Smooth muscle cell (in vitro differentiated cells): ENCODE data around the gene COL12A1. TPM values are rescaled to one million over a fixed set of nuclear protein-coding genes. Genes with fewer than 3 reads are reported as not detected.

Experiments used
- DNase-seq: peaks from one replicate; lab custom pipeline; 2025; ENCODE audit not compliant: unreplicated experiment; lab: John Stamatoyannopoulos, UW
- H2AFZ ChIP-seq: fragments of 200-600 bp; sonication (generic); 2 replicates; pipeline ENCODE4 v1.6.0; 2016; ENCODE audit warnings: antibody characterized with exemption, low read depth, mild to moderate bottlenecking
- H3F3A ChIP-seq: fragments of 200-600 bp; sonication (generic); 2 replicates; pipeline ENCODE4 v1.6.0; 2017; ENCODE audit warnings: antibody characterized with exemption, low read depth
- H3K27ac ChIP-seq: fragments of 200-600 bp; sonication (generic); 2 replicates; pipeline ENCODE4 v1.5.1; 2016; ENCODE audit warnings: low read depth, mild to moderate bottlenecking
- H3K27me3 ChIP-seq: fragments of 200-600 bp; sonication (generic); 2 replicates; pipeline ENCODE4 v1.6.1; 2016; ENCODE audit warnings: low read depth, mild to moderate bottlenecking
- H3K36me3 ChIP-seq: fragments of 200-600 bp; sonication (generic); 2 replicates; pipeline ENCODE4 v1.5.1; 2016; ENCODE audit warnings: low read depth
- H3K4me1 ChIP-seq: fragments of 200-600 bp; sonication (generic); 2 replicates; pipeline ENCODE4 v1.5.1; 2016; ENCODE audit warnings: low read depth
- H3K4me2 ChIP-seq: fragments of 200-600 bp; sonication (generic); 2 replicates; pipeline ENCODE4 v1.6.0; 2016; ENCODE audit warnings: mild to moderate bottlenecking
- H3K4me3 ChIP-seq: fragments of 200-600 bp; sonication (generic); 2 replicates; pipeline ENCODE4 v1.5.1; 2016; ENCODE audit warnings: mild to moderate bottlenecking
- H3K79me2 ChIP-seq: fragments of 200-600 bp; sonication (generic); 2 replicates; pipeline ENCODE4 v1.6.0; 2016; ENCODE audit warnings: low read depth, mild to moderate bottlenecking
- H3K9ac ChIP-seq: fragments of 200-600 bp; sonication (generic); 2 replicates; pipeline ENCODE4 v1.6.0; 2016; ENCODE audit warnings: low read depth
- H3K9me3 ChIP-seq: fragments of 200-600 bp; sonication (generic); replicated peaks from 2 replicates; pipeline ENCODE4 v1.5.1; 2016; ENCODE audit warnings: low read depth
- H4K20me1 ChIP-seq: fragments of 200-600 bp; sonication (generic); 2 replicates; pipeline ENCODE4 v1.6.0; 2016; ENCODE audit warnings: low read depth
- WGBS: methylation state at CpG from one replicate; pipeline ENCODE4 v1.1.7; 2016; ENCODE audit warnings: low lambda C conversion rate; 5-methylcytosine and 5-hydroxymethylcytosine counted together
- polyA plus RNA-seq: library from polyadenylated mRNA; unstranded; fragments of >200 nt; fragmentation: Nextera tagmentation; extraction: Ambion mirVana; gene quantifications from 2 replicates; pipeline ENCODE4 v1.2.1, GENCODE V29; 2016
- total RNA-seq: library from RNA; depleted of rRNA; stranded (reverse); fragments of >200 nt; gene quantifications from 2 replicates; pipeline ENCODE4 v1.2.3, GENCODE V29; 2014
- TF ChIP-seq, protein P1 (sequence below): fragments of 200-600 bp; sonication (generic); IDR thresholded peaks from 2 replicates; pipeline ENCODE4 v1.5.1; 2017; ENCODE audit warnings: borderline replicate concordance, mild to moderate bottlenecking, antibody characterized with exemption; ENCODE audit not compliant: insufficient read depth, poor library complexity, severe bottlenecking

COL12A1 gene
- total and polyA plus RNA-seq, 2 experiments from 2014 or later, result 44.2 to 154 TPM

DNA sequence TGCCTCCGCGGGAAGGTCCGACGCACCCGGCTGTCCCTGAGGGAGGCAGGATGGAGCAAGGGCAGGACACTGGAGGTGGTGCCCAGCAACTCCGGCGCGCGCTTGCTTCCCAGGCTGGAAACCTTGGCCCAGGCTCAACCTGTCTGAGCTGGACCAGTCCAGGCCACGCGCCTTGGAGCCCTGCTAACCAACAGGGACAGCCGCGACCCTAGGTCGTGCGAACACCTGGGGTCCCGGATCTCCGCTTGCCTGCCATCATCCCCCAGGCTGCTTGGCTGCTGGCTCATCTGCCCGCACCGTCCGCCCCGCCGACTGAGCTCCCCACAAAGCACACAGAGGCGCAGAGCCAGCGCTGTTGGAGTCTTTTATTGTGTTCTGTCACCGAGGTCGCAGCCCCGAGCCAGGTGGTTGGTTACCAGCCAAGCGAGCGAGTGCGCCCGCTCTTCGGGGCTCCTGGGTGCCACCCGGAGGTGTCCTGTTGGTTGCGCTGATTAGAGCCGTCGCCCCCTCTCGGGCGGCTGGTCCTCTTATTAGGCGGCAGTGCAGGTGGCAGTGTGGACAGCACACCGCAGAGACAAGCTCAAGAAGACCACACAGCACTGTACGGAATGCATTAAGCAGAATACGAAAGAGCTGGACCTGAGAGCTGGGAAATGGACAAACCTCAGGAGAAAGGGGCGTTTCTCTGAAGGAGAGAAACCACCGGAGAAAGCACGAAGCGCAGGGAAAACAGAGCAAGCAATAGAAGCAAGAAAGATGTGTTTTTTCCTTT lies 3.8 kb downstream of the COL12A1 start:
- TF ChIP-seq, protein P1, sequence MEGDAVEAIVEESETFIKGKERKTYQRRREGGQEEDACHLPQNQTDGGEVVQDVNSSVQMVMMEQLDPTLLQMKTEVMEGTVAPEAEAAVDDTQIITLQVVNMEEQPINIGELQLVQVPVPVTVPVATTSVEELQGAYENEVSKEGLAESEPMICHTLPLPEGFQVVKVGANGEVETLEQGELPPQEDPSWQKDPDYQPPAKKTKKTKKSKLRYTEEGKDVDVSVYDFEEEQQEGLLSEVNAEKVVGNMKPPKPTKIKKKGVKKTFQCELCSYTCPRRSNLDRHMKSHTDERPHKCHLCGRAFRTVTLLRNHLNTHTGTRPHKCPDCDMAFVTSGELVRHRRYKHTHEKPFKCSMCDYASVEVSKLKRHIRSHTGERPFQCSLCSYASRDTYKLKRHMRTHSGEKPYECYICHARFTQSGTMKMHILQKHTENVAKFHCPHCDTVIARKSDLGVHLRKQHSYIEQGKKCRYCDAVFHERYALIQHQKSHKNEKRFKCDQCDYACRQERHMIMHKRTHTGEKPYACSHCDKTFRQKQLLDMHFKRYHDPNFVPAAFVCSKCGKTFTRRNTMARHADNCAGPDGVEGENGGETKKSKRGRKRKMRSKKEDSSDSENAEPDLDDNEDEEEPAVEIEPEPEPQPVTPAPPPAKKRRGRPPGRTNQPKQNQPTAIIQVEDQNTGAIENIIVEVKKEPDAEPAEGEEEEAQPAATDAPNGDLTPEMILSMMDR, result peak; percentile 11
- Histone ChIP-seq H3K79me2 (peaks cover 6% of the 10 kb centered on the region), H2AFZ (peak overlapping the region; percentile 38), H4K20me1 (peaks cover 52% of the 10 kb centered on the region), H3K9me3 (no peaks in the 10 kb centered on the region), H3F3A (no peaks in the 10 kb centered on the region), H3K4me1 (peaks cover 18% of the 10 kb centered on the region), H3K27me3 (peaks cover 49% of the 10 kb centered on the region), H3K4me3 (peak overlapping the region; percentile 66), H3K36me3 (no peaks in the 10 kb centered on the region), H3K27ac (no peak overlapping the region), H3K4me2 (peak overlapping the region; percentile 82), H3K9ac (no peak overlapping the region)
- DNase-seq, result no peak
- 5% methylated on average over 46 of the region's 46 CpGs for WGBS

DNA sequence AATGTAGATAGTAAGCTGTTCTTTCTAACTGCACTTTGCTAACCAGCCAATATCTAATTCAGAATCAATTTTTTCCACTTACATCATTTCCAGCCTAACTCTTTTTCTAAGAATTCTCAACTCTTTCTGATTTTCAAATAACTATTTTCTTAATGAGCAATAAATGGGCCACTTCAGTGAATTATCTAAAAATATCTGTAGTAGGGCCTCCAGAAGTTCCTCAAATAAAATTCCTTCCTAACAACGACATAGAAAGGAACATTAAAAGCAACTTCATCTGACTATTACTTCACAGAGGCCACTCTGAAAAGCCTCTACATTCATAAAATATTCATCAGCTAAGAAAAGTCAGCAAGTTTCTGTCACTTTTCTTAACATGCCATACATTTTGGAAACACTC lies 4.8 kb downstream of the COL12A1 start:
- peaks cover 6% of the 10 kb centered on the region for H3K79me2 ChIP-seq
- no peaks in the 10 kb centered on the region for H3K9me3 ChIP-seq
- TF ChIP-seq, protein P1, result no peak
- no peaks in the 10 kb centered on the region for H3F3A ChIP-seq
- H2AFZ ChIP-seq, result no peak overlapping the region
- H3K27ac ChIP-seq, result no peak overlapping the region
- no peak overlapping the region for H3K9ac ChIP-seq
- peaks cover 52% of the 10 kb centered on the region for H4K20me1 ChIP-seq
- peaks cover 41% of the 10 kb centered on the region for H3K27me3 ChIP-seq
- WGBS, result 47% methylated on average over 1 of the region's 1 CpG
- DNase-seq, result no peak
- H3K36me3 ChIP-seq, result no peaks in the 10 kb centered on the region
- H3K4me2 ChIP-seq, result no peak overlapping the region
- peaks cover 18% of the 10 kb centered on the region for H3K4me1 ChIP-seq
- H3K4me3 ChIP-seq, result no peak overlapping the region

DNA sequence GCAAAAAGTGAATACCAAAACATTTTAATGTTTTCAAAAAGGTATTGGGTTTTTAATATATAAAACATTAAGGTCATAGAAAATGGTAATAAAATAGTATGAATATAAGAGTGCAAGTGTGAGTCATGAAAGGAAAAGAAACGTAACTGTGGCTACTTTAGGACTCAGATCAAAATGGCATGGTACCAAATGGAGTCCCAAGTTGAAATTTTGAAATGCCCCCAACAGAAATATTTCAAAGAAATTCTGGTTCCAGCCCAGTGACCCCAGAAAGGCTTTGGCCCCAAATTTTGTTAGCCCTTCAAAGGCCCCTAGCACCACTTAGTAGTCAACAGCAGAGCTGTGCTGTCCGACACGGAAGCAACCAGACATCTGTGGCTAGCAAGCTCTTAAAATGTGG lies 6.0 kb downstream of the COL12A1 start:
- no peak overlapping the region for H3K27ac ChIP-seq
- WGBS, result 92% methylated on average over 3 of the region's 3 CpGs
- no peak for DNase-seq
- H3K79me2 ChIP-seq, result peaks cover 6% of the 10 kb centered on the region
- H2AFZ ChIP-seq, result no peak overlapping the region
- H3K27me3 ChIP-seq, result peaks cover 41% of the 10 kb centered on the region
- peaks cover 18% of the 10 kb centered on the region for H3K4me1 ChIP-seq
- H3F3A ChIP-seq, result no peaks in the 10 kb centered on the region
- no peaks in the 10 kb centered on the region for H3K9me3 ChIP-seq
- no peak overlapping the region for H3K4me2 ChIP-seq
- peaks cover 2% of the 10 kb centered on the region for H3K36me3 ChIP-seq
- no peak overlapping the region for H3K9ac ChIP-seq
- TF ChIP-seq, protein P1, result no peak
- H3K4me3 ChIP-seq, result no peak overlapping the region
- H4K20me1 ChIP-seq, result peaks cover 52% of the 10 kb centered on the region
